HG03469 (cell line): Measurements from ENCODE around the gene FOXD4L6.
"Not testable (repeated sequence)": the region's sequence is repeated elsewhere in the genome, so short reads cannot be mapped to it uniquely, and the experiment has no call there.

Experiments
- ATAC-seq: cut with Tn5 transposase; IDR thresholded peaks from one replicate; pipeline ENCODE4 v1.9.1; 2021; ENCODE audit warnings: mild to moderate bottlenecking, moderate library complexity, moderate number of reproducible peaks; ENCODE audit not compliant: unreplicated experiment

The FOXD4L6 gene

GRCh38 chr9:41104542-41104941, 23.9 kb downstream of the FOXD4L6 start:
- ATAC-seq: not testable (repeated sequence)

GRCh38 chr9:41100508-41100907, 28.0 kb downstream of the FOXD4L6 start:
- not testable (repeated sequence) for ATAC-seq

- not testable (repeated sequence) for ATAC-seq
Measured at GRCh38 chr9:41098759-41099158, 29.7 kb downstream of the FOXD4L6 start.

GRCh38 chr9:41095060-41095459, 33.4 kb downstream of the FOXD4L6 start:
- not testable (repeated sequence) for ATAC-seq

- not testable (repeated sequence) for ATAC-seq
Measured at GRCh38 chr9:41094010-41094773, 34.3 kb downstream of the FOXD4L6 start.

- ATAC-seq: not testable (repeated sequence)
Measured at GRCh38 chr9:41090922-41091321, 37.6 kb downstream of the FOXD4L6 start.

- ATAC-seq: not testable (repeated sequence)
Measured at GRCh38 chr9:41090386-41090785, 38.1 kb downstream of the FOXD4L6 start.

- ATAC-seq: not testable (repeated sequence)
Measured at GRCh38 chr9:41088450-41089059, 39.9 kb downstream of the FOXD4L6 start.

GRCh38 chr9:41087929-41088328, 40.6 kb downstream of the FOXD4L6 start:
- not testable (repeated sequence) for ATAC-seq

GRCh38 chr9:41087157-41087780, 41.2 kb downstream of the FOXD4L6 start:
- not testable (repeated sequence) for ATAC-seq

- ATAC-seq: not testable (repeated sequence)
Measured at GRCh38 chr9:41086685-41087084, 41.8 kb downstream of the FOXD4L6 start.

- ATAC-seq: not testable (repeated sequence)
Measured at GRCh38 chr9:41086215-41086614, 42.3 kb downstream of the FOXD4L6 start.

- ATAC-seq: not testable (repeated sequence)
Measured at GRCh38 chr9:41082358-41082757, 46.1 kb downstream of the FOXD4L6 start.

- ATAC-seq: not testable (repeated sequence)
Measured at GRCh38 chr9:41079464-41079863, 49.0 kb downstream of the FOXD4L6 start.

- ATAC-seq: not testable (repeated sequence)
Measured at GRCh38 chr9:41077586-41077985, 50.9 kb downstream of the FOXD4L6 start.
